ENCODE data around the gene LAMC3.
"Not testable (repeated sequence)": the region's sequence is repeated elsewhere in the genome, so short reads cannot be mapped to it uniquely, and the experiment has no call there.

LAMC3 gene

GRCh38 chr9:131087354-131087893 is 78.5 kb downstream of the LAMC3 start:
- no peak for DNase-seq
- in situ Hi-C loops (cut with MboI; ENCODE audit: low pct_unique_long_range_greater_than_20kb, low sequenced_read_pairs) = no loop called here

GRCh38 chr9:131090025-131090787 is 81.2 kb downstream of the LAMC3 start:
- DNase-seq = no peak
- in situ Hi-C loops (cut with MboI; ENCODE audit: low pct_unique_long_range_greater_than_20kb, low sequenced_read_pairs) = no loop called here

- DNase-seq = no peak
- in situ Hi-C loops (cut with MboI; ENCODE audit: low pct_unique_long_range_greater_than_20kb, low sequenced_read_pairs) = no loop called here
These were observed 82.5 kb downstream of the LAMC3 start for GRCh38 chr9:131091352-131091992.

GRCh38 chr9:131092030-131092429 is 83.1 kb downstream of the LAMC3 start:
- DNase-seq = no peak
- in situ Hi-C loops (cut with MboI; ENCODE audit: low pct_unique_long_range_greater_than_20kb, low sequenced_read_pairs) = no loop called here

- in situ Hi-C loops (cut with MboI; ENCODE audit: low pct_unique_long_range_greater_than_20kb, low sequenced_read_pairs) = no loop called here
These were observed 83.8 kb downstream of the LAMC3 start for GRCh38 chr9:131092548-131093440.

GRCh38 chr9:131094015-131094414 is 85.0 kb downstream of the LAMC3 start:
- in situ Hi-C loops (cut with MboI; ENCODE audit: low pct_unique_long_range_greater_than_20kb, low sequenced_read_pairs) = no loop called here
- DNase-seq = no peak

More at GRCh38 chr9:131092548-131093440, 83.8 kb downstream of the LAMC3 start:
- no peak for DNase-seq

- DNase-seq = no peak
- in situ Hi-C loops (cut with MboI; ENCODE audit: low pct_unique_long_range_greater_than_20kb, low sequenced_read_pairs) = no loop called here
These were observed 85.6 kb downstream of the LAMC3 start for GRCh38 chr9:131094622-131095021.

- in situ Hi-C loops (cut with MboI; ENCODE audit: low pct_unique_long_range_greater_than_20kb, low sequenced_read_pairs) = no loop called here
- DNase-seq = no peak
These were observed 86.8 kb downstream of the LAMC3 start for GRCh38 chr9:131095666-131096268.

GRCh38 chr9:131096269-131097125 is 87.5 kb downstream of the LAMC3 start, which contains the start of gene AIF1L:
AIF1L (plus strand) TSS chr9:131096531; CDS start chr9:131096630, 99 bp downstream.
- peak; percentile 64 for DNase-seq
- in situ Hi-C loops (cut with MboI; ENCODE audit: low pct_unique_long_range_greater_than_20kb, low sequenced_read_pairs) = no loop called here

GRCh38 chr9:131097126-131097947 is 88.4 kb downstream of the LAMC3 start:
- no peak for DNase-seq
- in situ Hi-C loops (cut with MboI; ENCODE audit: low pct_unique_long_range_greater_than_20kb, low sequenced_read_pairs) = no loop called here

- in situ Hi-C loops (cut with MboI; ENCODE audit: low pct_unique_long_range_greater_than_20kb, low sequenced_read_pairs) = no loop called here
- DNase-seq = no peak
These were observed 88.9 kb downstream of the LAMC3 start for GRCh38 chr9:131097948-131098278.

GRCh38 chr9:131098391-131099101 is 89.6 kb downstream of the LAMC3 start:
- no peak for DNase-seq
- in situ Hi-C loops (cut with MboI; ENCODE audit: low pct_unique_long_range_greater_than_20kb, low sequenced_read_pairs) = no loop called here

- no peak for DNase-seq
- in situ Hi-C loops (cut with MboI; ENCODE audit: low pct_unique_long_range_greater_than_20kb, low sequenced_read_pairs) = no loop called here
These were observed 90.2 kb downstream of the LAMC3 start for GRCh38 chr9:131099102-131099606.

GRCh38 chr9:131099845-131100244 is 90.9 kb downstream of the LAMC3 start:
- in situ Hi-C loops (cut with MboI; ENCODE audit: low pct_unique_long_range_greater_than_20kb, low sequenced_read_pairs) = not testable (repeated sequence)

GRCh38 chr9:131100445-131100844 is 91.5 kb downstream of the LAMC3 start:
- in situ Hi-C loops (cut with MboI; ENCODE audit: low pct_unique_long_range_greater_than_20kb, low sequenced_read_pairs) = no loop called here
- DNase-seq = no peak

More at GRCh38 chr9:131099845-131100244, 90.9 kb downstream of the LAMC3 start:
- not testable (repeated sequence) for DNase-seq

- no peak for DNase-seq
- in situ Hi-C loops (cut with MboI; ENCODE audit: low pct_unique_long_range_greater_than_20kb, low sequenced_read_pairs) = no loop called here
These were observed 92.4 kb downstream of the LAMC3 start for GRCh38 chr9:131101207-131101964.
